Vagina (tissue), 2 donors: Measurements from ENCODE around the gene GTF2H4. TPM values are rescaled to one million over a fixed set of nuclear protein-coding genes. Genes with fewer than 3 reads are reported as not detected.

ENCODE experiments used
- DNase-seq, 2 donors: peaks; one replicate each; pipeline ENCODE4 v3.0.0-alpha.2; 2017; ENCODE audit errors: extremely low spot score in 2 of 2
- H3K27ac ChIP-seq: fragments of 200-600 bp; sonication (generic); one replicate; pipeline ENCODE4 v1.5.1; 2019
- H3K27me3 ChIP-seq: fragments of 200-600 bp; sonication (generic); one replicate; pipeline ENCODE4 v1.5.1; 2019
- H3K36me3 ChIP-seq, 2 donors: fragments of 200-600 bp; sonication (generic); one replicate each; pipeline ENCODE4 v1.5.1; 2017 to 2019
- H3K4me1 ChIP-seq: fragments of 200-600 bp; sonication (generic); one replicate; pipeline ENCODE4 v1.5.1; 2019
- H3K4me3 ChIP-seq, 2 donors: fragments of 200-600 bp; sonication (generic); 1 replicate in 1 of 2; 2 replicates in 1 of 2; pipeline ENCODE4 v1.5.1; 2016 to 2019
- H3K9me3 ChIP-seq: fragments of 200-600 bp; sonication (generic); one replicate; pipeline ENCODE4 v1.5.1; 2019
- CTCF ChIP-seq, 3 experiments: fragments of 450-650 bp in 2 of 3; fragments of 200-600 bp in 1 of 3; sonication (generic) in 1 of 3; IDR thresholded peaks; one replicate each; pipeline ENCODE4 v1.5.1; 2017 to 2019; ENCODE audit warnings: antibody characterized with exemption in 3 of 3, mild to moderate bottlenecking in 2 of 3, moderate library complexity in 2 of 3
- POLR2A ChIP-seq, 2 donors: fragments of 450-650 bp; IDR thresholded peaks; one replicate each; pipeline ENCODE4 v1.6.1; 2017; ENCODE audit warnings: antibody characterized with exemption in 2 of 2, mild to moderate bottlenecking in 2 of 2, moderate library complexity in 2 of 2
- POLR2AphosphoS5 ChIP-seq, 2 donors: sonication (generic); formaldehyde crosslinking; IDR thresholded peaks; one replicate each; pipeline ENCODE4 v1.9.0; 2017; ENCODE audit warnings: antibody characterized with exemption in 2 of 2, mild to moderate bottlenecking in 2 of 2, low read depth in 1 of 2; ENCODE audit not compliant: insufficient read depth in 1 of 2
- intact Hi-C: fragments of 100-400 bp; cut with DNase I; formaldehyde crosslinking; loops from one replicate; pipeline ENCODE4 v1.15.1; 2023
- total RNA-seq: library from RNA; depleted of rRNA; stranded (reverse); fragments of >200 nt; gene quantifications from one replicate; pipeline ENCODE4 v1.2.3, GENCODE V29; 2016

The GTF2H4 gene
- total RNA-seq, 1 donor from 2014 or later, result 16.7 TPM

- Histone ChIP-seq H3K4me1 (peaks cover 19% of the 10 kb centered on the region), H3K36me3 (no peaks in the 10 kb centered on the region), H3K9me3 (no peaks in the 10 kb centered on the region), H3K27me3 (no peaks in the 10 kb centered on the region), H3K4me3 (no peak overlapping the region), H3K27ac (no peak overlapping the region)
- no peak for DNase-seq
- intact Hi-C loops, result no loop called here
- TF ChIP-seq POLR2AphosphoS5 (IDR thresholded peaks at IDR 0.05; ENCODE audit: insufficient read depth in 1 of 2, low read depth in 1 of 2) (no peak), POLR2A (IDR thresholded peaks at IDR 0.05) (no peak), CTCF (IDR thresholded peaks at IDR 0.05) (no peak)
These were observed 44.0 kb downstream of the GTF2H4 start for GRCh38 chr6:30951907-30952469.

- Histone ChIP-seq H3K4me1 (peaks cover 19% of the 10 kb centered on the region), H3K27ac (no peak overlapping the region), H3K27me3 (no peaks in the 10 kb centered on the region), H3K4me3 (peak overlapping the region; percentile 49 to 50), H3K36me3 (no peaks in the 10 kb centered on the region), H3K9me3 (no peaks in the 10 kb centered on the region)
- intact Hi-C loops, result no loop called here
- TF ChIP-seq POLR2AphosphoS5 (IDR thresholded peaks at IDR 0.05; ENCODE audit: insufficient read depth in 1 of 2, low read depth in 1 of 2) (no peak), CTCF (IDR thresholded peaks at IDR 0.05) (no peak), POLR2A (IDR thresholded peaks at IDR 0.05) (no peak)
- DNase-seq, result no peak
These were observed 46.8 kb downstream of the GTF2H4 start for GRCh38 chr6:30954631-30955366.

DNA sequence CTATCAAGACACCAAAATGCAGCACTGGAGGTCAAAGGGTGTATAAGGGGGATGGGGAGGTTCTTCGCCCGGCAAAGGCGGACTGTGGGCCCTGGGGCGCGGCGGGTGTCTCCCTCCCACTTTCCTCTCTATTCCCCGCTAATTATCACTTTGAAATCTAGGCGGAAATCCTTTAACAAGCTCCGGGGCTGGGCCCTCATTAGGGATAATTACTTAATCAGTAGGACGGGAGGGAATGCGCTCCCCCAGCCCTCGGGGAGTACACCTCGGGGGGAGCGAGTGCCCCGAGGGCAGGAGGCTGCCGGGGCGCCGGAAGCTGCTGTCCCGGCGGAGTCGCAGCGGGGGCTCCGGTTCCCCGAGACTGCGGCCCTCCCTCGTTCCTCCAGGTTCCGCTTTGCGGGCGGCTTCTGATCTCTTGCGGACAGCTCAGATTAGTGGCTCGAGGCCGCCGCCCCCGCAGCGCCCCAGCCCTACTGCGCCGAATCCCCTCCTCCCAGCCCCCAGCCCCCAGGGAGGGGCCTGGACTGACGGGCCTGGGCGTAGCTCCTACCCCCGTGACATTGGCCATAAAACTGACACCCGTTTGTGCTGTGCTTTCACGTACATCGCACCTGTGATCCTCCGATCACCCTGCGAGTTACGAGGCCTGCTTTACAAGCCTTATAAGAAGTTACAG is 47.5 kb downstream of the GTF2H4 start:
- intact Hi-C loops, result no loop called here
- no peak for DNase-seq

GRCh38 chr6:30957716-30958115 is 49.7 kb downstream of the GTF2H4 start:
- no peak overlapping the region for H3K27ac ChIP-seq
- intact Hi-C loops, result no loop called here
- H3K36me3 ChIP-seq, result no peaks in the 10 kb centered on the region
- peaks cover 19% of the 10 kb centered on the region for H3K4me1 ChIP-seq
- no peaks in the 10 kb centered on the region for H3K9me3 ChIP-seq
- TF ChIP-seq CTCF (IDR thresholded peaks at IDR 0.05), result no peak
- no peak for TF ChIP-seq POLR2A (IDR thresholded peaks at IDR 0.05)
- TF ChIP-seq POLR2AphosphoS5 (IDR thresholded peaks at IDR 0.05; ENCODE audit: insufficient read depth in 1 of 2, low read depth in 1 of 2), result no peak
- H3K4me3 ChIP-seq, result no peak overlapping the region
- DNase-seq, result no peak
- no peaks in the 10 kb centered on the region for H3K27me3 ChIP-seq

More for the DNA sequence above, 47.5 kb downstream of the GTF2H4 start:
- no peaks in the 10 kb centered on the region for H3K27me3 ChIP-seq
- H3K27ac ChIP-seq, result peak overlapping the region; percentile 63
- no peaks in the 10 kb centered on the region for H3K36me3 ChIP-seq
- H3K9me3 ChIP-seq, result no peaks in the 10 kb centered on the region
- peaks cover 19% of the 10 kb centered on the region for H3K4me1 ChIP-seq
- peak overlapping the region; percentile 49 to 50 for H3K4me3 ChIP-seq
- TF ChIP-seq POLR2A (IDR thresholded peaks at IDR 0.05) (no peak), CTCF (IDR thresholded peaks at IDR 0.05) (no peak), POLR2AphosphoS5 (IDR thresholded peaks at IDR 0.05; ENCODE audit: insufficient read depth in 1 of 2, low read depth in 1 of 2) (peak; percentile 9 to 52)
